22Rv1 (cell line): ENCODE measurements around the gene ADAMTS2.

ENCODE experiments used
- ZFX ChIP-seq: fragments of 450-650 bp; IDR thresholded peaks from 2 replicates; pipeline ENCODE4 v1.6.1; 2017; ENCODE audit warnings: antibody characterized with exemption, borderline replicate concordance
- TF ChIP-seq, protein P1 (sequence below): fragments of 450-650 bp; IDR thresholded peaks from 2 replicates; pipeline ENCODE4 v1.5.1; 2017; ENCODE audit warnings: mild to moderate bottlenecking

DNA sequence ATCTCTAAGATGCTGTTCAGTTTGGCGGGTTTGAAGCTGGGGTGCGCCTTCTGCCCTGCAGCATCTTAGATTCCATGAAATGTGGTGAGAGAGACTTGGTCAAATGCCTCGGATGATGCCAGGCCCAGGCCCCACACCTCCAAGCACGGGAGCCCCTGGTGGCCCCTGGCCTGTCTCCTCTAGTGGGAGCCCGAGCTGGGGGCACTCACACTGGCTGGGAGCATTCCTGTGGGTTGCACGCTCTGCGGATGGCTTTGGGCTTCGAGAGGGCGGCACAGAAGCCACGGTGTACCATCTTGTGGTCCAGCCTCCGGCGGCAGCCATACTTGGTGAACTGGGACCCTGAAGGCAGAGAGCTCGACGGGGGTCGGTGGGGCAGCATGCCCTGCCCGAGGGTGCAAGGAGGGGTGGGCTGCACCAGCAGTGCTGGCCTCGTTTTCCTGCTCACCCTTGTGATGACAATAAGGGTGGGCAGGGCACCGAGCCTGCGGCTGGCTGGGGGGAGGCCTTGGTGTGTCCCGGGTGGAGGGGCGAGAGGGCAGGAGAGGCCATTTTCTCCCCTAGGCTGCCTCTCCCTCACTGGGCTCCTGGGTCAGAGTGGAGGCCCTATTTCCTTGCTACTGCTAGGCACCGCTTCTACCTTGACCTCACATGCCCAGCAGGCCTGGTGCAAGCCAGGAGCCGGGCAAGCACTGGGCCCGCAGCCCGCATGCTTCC, 219.3 kb downstream of the ADAMTS2 start:
- TF ChIP-seq, protein P1, sequence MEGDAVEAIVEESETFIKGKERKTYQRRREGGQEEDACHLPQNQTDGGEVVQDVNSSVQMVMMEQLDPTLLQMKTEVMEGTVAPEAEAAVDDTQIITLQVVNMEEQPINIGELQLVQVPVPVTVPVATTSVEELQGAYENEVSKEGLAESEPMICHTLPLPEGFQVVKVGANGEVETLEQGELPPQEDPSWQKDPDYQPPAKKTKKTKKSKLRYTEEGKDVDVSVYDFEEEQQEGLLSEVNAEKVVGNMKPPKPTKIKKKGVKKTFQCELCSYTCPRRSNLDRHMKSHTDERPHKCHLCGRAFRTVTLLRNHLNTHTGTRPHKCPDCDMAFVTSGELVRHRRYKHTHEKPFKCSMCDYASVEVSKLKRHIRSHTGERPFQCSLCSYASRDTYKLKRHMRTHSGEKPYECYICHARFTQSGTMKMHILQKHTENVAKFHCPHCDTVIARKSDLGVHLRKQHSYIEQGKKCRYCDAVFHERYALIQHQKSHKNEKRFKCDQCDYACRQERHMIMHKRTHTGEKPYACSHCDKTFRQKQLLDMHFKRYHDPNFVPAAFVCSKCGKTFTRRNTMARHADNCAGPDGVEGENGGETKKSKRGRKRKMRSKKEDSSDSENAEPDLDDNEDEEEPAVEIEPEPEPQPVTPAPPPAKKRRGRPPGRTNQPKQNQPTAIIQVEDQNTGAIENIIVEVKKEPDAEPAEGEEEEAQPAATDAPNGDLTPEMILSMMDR, result no peak
- no peak for TF ChIP-seq ZFX
